ENCODE results near the gene TUBG2. TPM values are rescaled to one million over a fixed set of nuclear protein-coding genes. Genes with fewer than 3 reads are reported as not detected.

TUBG2 gene
- total RNA-seq, 2 experiments from 2014 or later = 9.0 to 9.7 TPM

DNA sequence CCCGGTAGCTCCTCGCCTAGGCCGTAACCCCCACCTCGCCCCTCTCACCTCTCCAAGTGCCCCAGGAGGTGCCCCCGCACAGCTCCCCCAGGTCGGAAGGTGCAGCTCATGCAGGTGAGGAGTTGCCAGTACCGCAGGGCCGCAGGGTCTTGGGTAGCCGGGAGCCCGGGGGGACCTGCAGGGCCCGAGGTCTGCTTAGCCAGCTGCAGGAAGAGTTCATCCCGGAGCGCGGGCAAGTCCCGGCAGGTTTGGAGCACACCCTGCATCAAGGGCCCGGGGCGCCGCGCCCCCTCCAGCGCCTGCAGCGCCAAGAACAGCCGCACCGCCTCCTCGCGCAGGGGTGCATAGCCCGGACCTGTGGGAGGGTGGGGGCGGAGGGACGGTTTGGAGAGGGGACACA is 13.0 kb downstream of the TUBG2 start:
- TF ChIP-seq, protein P1, sequence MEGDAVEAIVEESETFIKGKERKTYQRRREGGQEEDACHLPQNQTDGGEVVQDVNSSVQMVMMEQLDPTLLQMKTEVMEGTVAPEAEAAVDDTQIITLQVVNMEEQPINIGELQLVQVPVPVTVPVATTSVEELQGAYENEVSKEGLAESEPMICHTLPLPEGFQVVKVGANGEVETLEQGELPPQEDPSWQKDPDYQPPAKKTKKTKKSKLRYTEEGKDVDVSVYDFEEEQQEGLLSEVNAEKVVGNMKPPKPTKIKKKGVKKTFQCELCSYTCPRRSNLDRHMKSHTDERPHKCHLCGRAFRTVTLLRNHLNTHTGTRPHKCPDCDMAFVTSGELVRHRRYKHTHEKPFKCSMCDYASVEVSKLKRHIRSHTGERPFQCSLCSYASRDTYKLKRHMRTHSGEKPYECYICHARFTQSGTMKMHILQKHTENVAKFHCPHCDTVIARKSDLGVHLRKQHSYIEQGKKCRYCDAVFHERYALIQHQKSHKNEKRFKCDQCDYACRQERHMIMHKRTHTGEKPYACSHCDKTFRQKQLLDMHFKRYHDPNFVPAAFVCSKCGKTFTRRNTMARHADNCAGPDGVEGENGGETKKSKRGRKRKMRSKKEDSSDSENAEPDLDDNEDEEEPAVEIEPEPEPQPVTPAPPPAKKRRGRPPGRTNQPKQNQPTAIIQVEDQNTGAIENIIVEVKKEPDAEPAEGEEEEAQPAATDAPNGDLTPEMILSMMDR (IDR thresholded peaks at IDR 0.05) = no peak
- no peaks in the 10 kb centered on the region for H3K36me3 Mint-ChIP-seq (ENCODE audit: low read depth)
- no peak overlapping the region for H3K4me3 ChIP-seq (ENCODE audit: low read length)
- H3K36me3 ChIP-seq (ENCODE audit: insufficient read depth, low read length) = no peaks in the 10 kb centered on the region
- CTCF ChIA-PET = interaction anchor here (0.6 to 1.1 kb wide), 2 partner anchors 8 to 498 kb away, joined by 3 to 5 read pairs; no protein-coding TSS in a partner anchor
- no peaks in the 10 kb centered on the region for H3K9me3 Mint-ChIP-seq
- peaks cover 59% of the 10 kb centered on the region for H3K4me1 ChIP-seq (ENCODE audit: insufficient read depth, low read length)
- peaks cover 0 to 31% of the 10 kb centered on the region in 2 experiments for H3K9me3 ChIP-seq (ENCODE audit: control insufficient read depth in 1 of 2, insufficient read depth in 1 of 2, low read length in 2 of 2)
- peaks cover 60% of the 10 kb centered on the region in 2 experiments for H3K27me3 ChIP-seq (ENCODE audit: control insufficient read depth in 1 of 2, insufficient read depth in 2 of 2, low read length in 2 of 2)
- intact Hi-C loops (cut with DNase I, micrococcal nuclease) = loop anchor here in 1 of 2 experiments (10.0 kb wide), 1 partner anchor 1453 kb away; the partner anchor contains the start of gene HDAC5
- peak in 1 of 14 experiments; percentile 27 for DNase-seq
- ATAC-seq (ENCODE audit: poor library complexity) = no peak
- H3K27me3 Mint-ChIP-seq = peaks cover 46% of the 10 kb centered on the region
- H3K27ac ChIP-seq (ENCODE audit: low read depth in 1 of 2, low read length in 2 of 2) = no peak overlapping the region
- POLR2A ChIA-PET = interaction anchor here (0.6 to 1.2 kb wide), 2 partner anchors 12 to 63 kb away, joined by 4 to 6 read pairs; partner anchors contain the start of genes RETREG3 and TUBG1
- H3K4me3 Mint-ChIP-seq = no peak overlapping the region
- no peak overlapping the region for H3K27ac Mint-ChIP-seq
- H3K4me1 Mint-ChIP-seq (ENCODE audit: low read depth) = peaks cover 31% of the 10 kb centered on the region

DNA sequence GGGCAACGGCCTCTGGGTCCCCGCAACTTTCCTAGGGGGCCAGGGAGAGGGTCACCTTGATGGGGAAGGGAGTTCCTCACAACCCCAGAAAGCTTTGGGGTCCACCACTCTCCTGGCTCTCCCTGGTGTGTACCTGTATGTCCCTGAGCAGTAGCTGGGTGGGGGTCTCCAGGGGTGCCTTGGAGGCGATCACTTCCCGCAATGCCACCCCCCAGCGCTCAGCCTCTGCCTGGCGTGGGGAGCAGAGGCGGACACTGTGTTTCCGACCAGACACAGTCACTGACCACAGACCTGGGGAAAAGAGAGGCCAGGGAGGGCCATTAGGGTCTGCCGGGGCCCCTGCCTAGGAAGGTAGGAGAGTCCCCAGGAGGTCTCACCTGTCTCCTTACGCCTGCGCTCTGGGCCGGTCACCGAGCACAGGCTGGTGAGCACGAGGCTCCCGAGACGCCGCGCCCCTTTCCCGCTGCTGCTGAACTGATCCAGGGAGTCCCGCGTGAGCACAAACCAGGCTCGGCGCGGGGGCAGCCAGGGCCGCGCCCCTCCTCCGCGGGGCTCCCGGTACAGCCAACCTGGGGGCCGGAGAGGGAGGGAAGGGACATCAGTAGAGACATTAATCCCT is 14.3 kb downstream of the TUBG2 start:
- TF ChIP-seq, protein P1 (IDR thresholded peaks at IDR 0.05) = no peak

DNA sequence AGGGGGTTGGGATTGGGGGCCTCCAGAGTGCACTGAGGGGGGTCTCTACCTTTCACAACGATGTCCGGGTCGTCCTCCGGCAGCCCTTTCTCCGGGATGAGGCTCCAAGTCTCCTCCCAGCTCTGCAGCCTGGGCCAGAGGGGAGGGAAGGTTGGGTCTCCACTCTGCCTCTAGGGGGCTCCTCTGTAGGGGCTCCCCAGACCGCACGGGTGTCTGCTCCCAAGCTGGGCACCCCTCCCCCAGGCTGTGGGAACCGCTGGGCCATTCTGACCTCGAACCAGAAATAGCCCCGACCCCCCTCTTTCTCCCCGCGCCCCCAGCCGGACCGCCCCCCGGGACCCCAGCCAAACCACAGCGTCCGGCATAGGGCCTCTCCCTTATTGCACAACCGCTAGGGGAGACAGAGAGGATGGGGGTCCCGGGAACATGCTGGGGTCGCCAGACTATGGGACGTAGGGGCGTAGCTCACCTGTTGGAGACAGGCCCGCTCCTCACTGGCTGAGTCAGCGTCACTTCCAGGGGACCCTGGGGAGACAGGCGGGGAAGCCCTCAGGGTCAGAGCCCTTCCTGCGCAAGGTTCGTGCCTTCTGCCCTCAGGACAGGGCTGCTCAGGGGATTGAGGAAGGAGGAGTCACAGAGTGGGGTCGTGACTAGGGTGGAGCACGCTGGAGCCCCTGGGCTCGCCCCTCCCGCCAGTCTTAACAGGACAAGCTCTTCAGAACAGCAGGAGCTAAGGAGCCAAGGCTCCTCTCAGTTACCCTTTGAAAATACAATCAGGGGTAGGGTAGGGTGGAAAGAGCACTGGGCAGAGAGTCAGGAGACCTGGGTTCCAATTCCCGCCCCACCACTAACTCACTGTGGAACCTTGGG is 15.0 kb downstream of the TUBG2 start:
- Histone ChIP-seq H3K9me3 (ENCODE audit: control insufficient read depth in 1 of 2, insufficient read depth in 1 of 2, low read length in 2 of 2) (peaks cover 0 to 31% of the 10 kb centered on the region in 2 experiments), H3K27ac (ENCODE audit: low read depth in 1 of 2, low read length in 2 of 2) (no peak overlapping the region), H3K4me3 (ENCODE audit: low read length) (no peak overlapping the region), H3K36me3 (ENCODE audit: insufficient read depth, low read length) (no peaks in the 10 kb centered on the region), H3K4me1 (ENCODE audit: insufficient read depth, low read length) (peaks cover 78% of the 10 kb centered on the region), H3K27me3 (ENCODE audit: control insufficient read depth in 1 of 2, insufficient read depth in 2 of 2, low read length in 2 of 2) (peaks cover 60% of the 10 kb centered on the region in 2 experiments)
- Mint-ChIP-seq H3K4me1 (ENCODE audit: low read depth) (peaks cover 48% of the 10 kb centered on the region), H3K4me3 (peak overlapping the region; percentile 61), H3K36me3 (ENCODE audit: low read depth) (no peaks in the 10 kb centered on the region), H3K27ac (no peak overlapping the region), H3K9me3 (no peaks in the 10 kb centered on the region), H3K27me3 (peaks cover 53% of the 10 kb centered on the region)
- TF ChIP-seq, protein P1 (IDR thresholded peaks at IDR 0.05) = peak; percentile 52
- ATAC-seq (ENCODE audit: poor library complexity) (no peak), DNase-seq (peak in 5 of 14 experiments; percentile 25 to 69 (median 36))
- ChIA-PET POLR2A (interaction anchor here (0.6 to 0.7 kb wide), 2 partner anchors 65 to 66 kb away, joined by 3 read pairs; partner anchors contain the start of genes RETREG3 and TUBG1), CTCF (interaction anchor here (1.3 kb wide), 1 partner anchor 9 kb away, joined by 3 read pairs; no protein-coding TSS in a partner anchor)
- intact Hi-C loops (cut with DNase I, micrococcal nuclease) = loop anchor here in 1 of 2 experiments (10.0 kb wide), 1 partner anchor 1451 kb away; the partner anchor contains the start of gene HDAC5

More for the DNA sequence above, 14.3 kb downstream of the TUBG2 start:
- H3K27me3 Mint-ChIP-seq = peaks cover 53% of the 10 kb centered on the region
- no peaks in the 10 kb centered on the region for H3K36me3 Mint-ChIP-seq (ENCODE audit: low read depth)
- peaks cover 60% of the 10 kb centered on the region in 2 experiments for H3K27me3 ChIP-seq (ENCODE audit: control insufficient read depth in 1 of 2, insufficient read depth in 2 of 2, low read length in 2 of 2)
- H3K4me1 ChIP-seq (ENCODE audit: insufficient read depth, low read length) = peaks cover 71% of the 10 kb centered on the region
- no peak overlapping the region for H3K4me3 Mint-ChIP-seq
- H3K4me1 Mint-ChIP-seq (ENCODE audit: low read depth) = peaks cover 41% of the 10 kb centered on the region
- no peak overlapping the region for H3K27ac Mint-ChIP-seq
- ATAC-seq (ENCODE audit: poor library complexity) (no peak), DNase-seq (peak in 1 of 14 experiments; percentile 30)
- ChIA-PET POLR2A (interaction anchor here (0.6 kb wide), 1 partner anchor 65 kb away, joined by 3 read pairs; no protein-coding TSS in a partner anchor), CTCF (no interaction called here)
- H3K36me3 ChIP-seq (ENCODE audit: insufficient read depth, low read length) = no peaks in the 10 kb centered on the region
- intact Hi-C loops (cut with DNase I, micrococcal nuclease) = loop anchor here in 1 of 2 experiments (10.0 kb wide), 1 partner anchor 1451 kb away; the partner anchor contains the start of gene HDAC5
- H3K4me3 ChIP-seq (ENCODE audit: low read length) = no peak overlapping the region
- H3K9me3 ChIP-seq (ENCODE audit: control insufficient read depth in 1 of 2, insufficient read depth in 1 of 2, low read length in 2 of 2) = peaks cover 0 to 31% of the 10 kb centered on the region in 2 experiments
- H3K27ac ChIP-seq (ENCODE audit: low read depth in 1 of 2, low read length in 2 of 2) = no peak overlapping the region
- H3K9me3 Mint-ChIP-seq = no peaks in the 10 kb centered on the region
